ENCODE results near the gene TFB1M. TPM values are rescaled to one million over a fixed set of nuclear protein-coding genes. Genes with fewer than 3 reads are reported as not detected.

The TFB1M gene
- total and polyA plus RNA-seq, 2 donors: 14.4 to 16.4 TPM

DNA sequence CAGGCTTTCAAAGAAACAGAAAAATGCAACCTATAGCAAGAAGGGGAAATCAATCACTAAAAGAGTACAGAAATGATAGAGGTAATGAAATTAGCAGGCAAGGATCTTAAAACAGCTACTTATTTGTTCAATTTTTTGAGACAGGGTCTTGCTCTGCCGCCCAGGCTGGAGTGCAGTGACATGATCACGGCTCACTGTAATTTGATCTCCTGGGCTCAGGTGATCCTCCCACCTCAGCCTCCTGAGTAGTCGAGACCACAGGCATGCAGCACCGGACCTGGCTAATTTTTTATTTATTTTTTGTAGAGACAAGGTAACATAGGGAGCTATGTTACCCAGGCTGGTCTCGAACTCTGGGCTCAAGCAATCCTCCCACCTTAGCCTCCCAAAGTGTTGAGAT lies 21.6 kb downstream of the TFB1M start:
- Histone ChIP-seq H3K27ac (ENCODE audit: low read depth in 1 of 2, low read length in 1 of 2) (no peak overlapping the region), H3K4me3 (ENCODE audit: low read length in 2 of 2) (no peak overlapping the region), H3K9me3 (ENCODE audit: control insufficient read depth in 2 of 2, insufficient read depth in 1 of 2, low read length in 1 of 2) (no peaks in the 10 kb centered on the region), H3K27me3 (ENCODE audit: control insufficient read depth in 2 of 2, insufficient read depth in 1 of 2, low read length in 1 of 2) (no peaks in the 10 kb centered on the region), H3K36me3 (ENCODE audit: control insufficient read depth in 2 of 2, insufficient read depth in 2 of 2, low read length in 1 of 2) (peaks cover 21 to 49% of the 10 kb centered on the region in 2 donors), H3K4me1 (ENCODE audit: control insufficient read depth in 2 of 2, insufficient read depth in 2 of 2, low read length in 2 of 2) (no peaks in the 10 kb centered on the region)
- no peak for DNase-seq (ENCODE audit: low read depth in 6 of 9, low spot score in 9 of 9)
- 87% methylated on average over 5 of the region's 5 CpGs for whole genome bisulfite sequencing

DNA sequence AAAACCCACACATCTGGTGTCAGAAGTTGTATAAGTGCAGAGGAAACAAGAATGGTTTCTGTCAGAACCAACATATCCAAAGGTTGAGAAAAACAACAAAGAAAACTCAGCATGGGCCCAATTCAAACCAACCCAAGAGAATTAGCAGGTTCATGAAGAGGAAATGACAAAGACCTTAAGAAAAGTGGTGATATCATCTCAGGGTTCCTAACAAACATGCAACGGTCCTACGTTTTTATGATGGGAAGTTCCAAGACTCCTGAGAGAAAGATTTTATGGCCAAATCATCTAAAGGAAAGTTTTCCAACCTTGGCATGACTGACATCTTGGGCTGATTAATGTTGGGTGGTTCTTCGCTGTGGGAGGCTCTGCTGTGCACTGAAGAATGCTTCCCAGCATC lies 23.0 kb downstream of the TFB1M start:
- WGBS: 96% methylated on average over 3 of the region's 3 CpGs
- no peak for DNase-seq (ENCODE audit: low read depth in 6 of 9, low spot score in 9 of 9)
- no peak overlapping the region for H3K4me3 ChIP-seq (ENCODE audit: low read length in 2 of 2)
- no peaks in the 10 kb centered on the region for H3K27me3 ChIP-seq (ENCODE audit: control insufficient read depth in 2 of 2, insufficient read depth in 1 of 2, low read length in 1 of 2)
- peaks cover 14 to 37% of the 10 kb centered on the region in 2 donors for H3K36me3 ChIP-seq (ENCODE audit: control insufficient read depth in 2 of 2, insufficient read depth in 2 of 2, low read length in 1 of 2)
- H3K4me1 ChIP-seq (ENCODE audit: control insufficient read depth in 2 of 2, insufficient read depth in 2 of 2, low read length in 2 of 2): no peaks in the 10 kb centered on the region
- no peak overlapping the region for H3K27ac ChIP-seq (ENCODE audit: low read depth in 1 of 2, low read length in 1 of 2)
- H3K9me3 ChIP-seq (ENCODE audit: control insufficient read depth in 2 of 2, insufficient read depth in 1 of 2, low read length in 1 of 2): no peaks in the 10 kb centered on the region

DNA sequence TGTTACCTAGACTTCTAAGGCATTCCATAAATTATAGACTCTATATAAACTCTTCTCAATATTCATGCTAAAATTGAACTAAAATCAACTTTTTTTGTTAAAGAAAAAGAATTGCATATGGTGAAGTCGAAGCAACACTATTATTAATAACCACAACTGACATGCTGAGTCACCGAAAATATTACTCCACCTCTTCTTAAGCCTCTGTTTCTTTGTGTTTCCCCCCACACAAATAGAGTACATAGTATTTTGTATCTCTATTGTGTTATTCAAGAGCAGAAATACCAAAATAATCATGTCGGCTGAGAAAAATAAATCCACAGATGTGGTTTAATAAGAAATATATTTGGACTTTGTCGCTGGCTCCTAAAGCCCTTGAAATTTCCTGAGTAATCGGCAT lies 23.8 kb downstream of the TFB1M start:
- DNase-seq (ENCODE audit: low read depth in 6 of 9, low spot score in 9 of 9): no peak
- H3K9me3 ChIP-seq (ENCODE audit: control insufficient read depth in 2 of 2, insufficient read depth in 1 of 2, low read length in 1 of 2): no peaks in the 10 kb centered on the region
- WGBS: 98% methylated on average over 5 of the region's 5 CpGs
- H3K4me3 ChIP-seq (ENCODE audit: low read length in 2 of 2): no peak overlapping the region
- H3K27ac ChIP-seq (ENCODE audit: low read depth in 1 of 2, low read length in 1 of 2): no peak overlapping the region
- H3K4me1 ChIP-seq (ENCODE audit: control insufficient read depth in 2 of 2, insufficient read depth in 2 of 2, low read length in 2 of 2): no peaks in the 10 kb centered on the region
- no peaks in the 10 kb centered on the region for H3K27me3 ChIP-seq (ENCODE audit: control insufficient read depth in 2 of 2, insufficient read depth in 1 of 2, low read length in 1 of 2)
- peaks cover 10 to 32% of the 10 kb centered on the region in 2 donors for H3K36me3 ChIP-seq (ENCODE audit: control insufficient read depth in 2 of 2, insufficient read depth in 2 of 2, low read length in 1 of 2)

DNA sequence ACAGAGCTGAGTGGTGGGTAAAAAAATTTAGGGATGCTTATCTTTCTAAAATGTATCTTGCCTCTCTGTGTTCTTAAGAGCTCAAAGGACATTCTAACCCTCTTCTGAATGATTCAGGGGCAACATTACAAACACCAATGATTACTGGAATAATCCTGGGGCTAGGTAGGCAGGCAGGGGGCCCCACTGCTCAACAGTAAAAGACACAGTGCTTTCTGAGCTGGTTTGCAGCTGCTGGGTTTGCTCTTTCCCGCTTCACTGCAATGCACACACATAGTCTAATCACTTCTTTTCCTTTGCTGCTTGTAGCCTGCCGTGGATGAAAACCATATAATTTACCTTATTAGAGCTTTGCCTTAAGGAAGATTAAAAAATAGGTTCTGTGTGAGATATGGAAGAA lies 26.5 kb downstream of the TFB1M start:
- 96% methylated on average over 2 of the region's 2 CpGs for WGBS
- H3K27ac ChIP-seq (ENCODE audit: low read depth in 1 of 2, low read length in 1 of 2): no peak overlapping the region
- H3K27me3 ChIP-seq (ENCODE audit: control insufficient read depth in 2 of 2, insufficient read depth in 1 of 2, low read length in 1 of 2): no peaks in the 10 kb centered on the region
- H3K9me3 ChIP-seq (ENCODE audit: control insufficient read depth in 2 of 2, insufficient read depth in 1 of 2, low read length in 1 of 2): no peaks in the 10 kb centered on the region
- H3K36me3 ChIP-seq (ENCODE audit: control insufficient read depth in 2 of 2, insufficient read depth in 2 of 2, low read length in 1 of 2): peaks cover 7 to 28% of the 10 kb centered on the region in 2 donors
- H3K4me3 ChIP-seq (ENCODE audit: low read length in 2 of 2): no peak overlapping the region
- DNase-seq (ENCODE audit: low read depth in 6 of 9, low spot score in 9 of 9): no peak
- H3K4me1 ChIP-seq (ENCODE audit: control insufficient read depth in 2 of 2, insufficient read depth in 2 of 2, low read length in 2 of 2): no peaks in the 10 kb centered on the region

DNA sequence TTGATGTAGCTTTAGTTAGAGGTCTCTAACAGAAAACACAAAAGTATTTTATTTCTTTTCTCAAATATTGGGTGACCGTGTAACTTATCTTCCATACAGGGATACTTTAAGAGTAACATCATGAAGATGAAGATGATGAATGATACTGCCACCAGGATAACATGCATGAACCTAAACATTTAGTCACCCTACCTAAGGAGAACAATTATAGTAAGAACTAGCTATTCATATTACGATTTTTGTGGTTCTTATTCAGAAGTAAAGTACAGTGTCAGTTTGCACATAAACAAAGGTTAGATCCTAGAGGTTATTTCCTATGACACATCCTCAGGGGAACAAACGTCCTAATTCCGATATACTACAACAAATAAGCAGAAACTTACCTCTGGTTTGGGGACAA lies 29.5 kb downstream of the TFB1M start:
- peaks cover 9 to 23% of the 10 kb centered on the region in 2 donors for H3K36me3 ChIP-seq (ENCODE audit: control insufficient read depth in 2 of 2, insufficient read depth in 2 of 2, low read length in 1 of 2)

DNA sequence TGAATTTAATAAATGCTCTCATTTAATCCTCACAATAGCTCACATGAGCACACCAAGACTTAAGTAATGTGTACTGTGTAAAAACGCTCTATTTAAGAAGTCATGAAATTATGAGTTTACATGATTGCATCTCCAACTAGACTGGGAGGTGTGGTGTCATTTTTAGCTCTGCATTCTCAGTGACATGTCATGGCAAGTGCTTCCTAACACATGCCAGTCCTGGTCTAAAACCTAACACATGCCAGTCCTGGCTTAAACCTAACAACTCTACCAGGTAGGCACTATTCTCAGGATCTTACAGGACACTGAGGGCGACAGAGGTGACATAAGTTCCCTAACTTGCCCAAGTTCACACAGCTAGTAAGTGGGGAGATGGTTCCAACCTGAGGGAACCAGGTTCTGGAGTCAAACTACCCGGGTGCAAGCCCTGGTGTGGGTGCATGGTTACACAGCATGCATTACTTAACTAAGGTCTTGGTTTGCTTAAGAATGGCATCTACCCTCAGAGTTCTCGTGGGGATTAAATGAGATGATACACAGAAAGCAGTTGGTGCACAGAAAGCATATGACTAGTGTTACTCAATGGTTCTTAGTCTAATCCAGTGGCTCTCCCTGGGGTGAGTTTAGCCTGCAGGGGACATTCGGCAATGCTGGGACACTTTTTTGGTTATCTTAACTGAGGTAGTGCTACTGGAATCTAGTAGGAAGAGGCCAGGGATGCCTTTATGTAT lies 35.8 kb downstream of the TFB1M start:
- H3K27ac ChIP-seq (ENCODE audit: low read depth in 1 of 2, low read length in 1 of 2): no peak overlapping the region
- peaks cover 4 to 22% of the 10 kb centered on the region in 2 donors for H3K36me3 ChIP-seq (ENCODE audit: control insufficient read depth in 2 of 2, insufficient read depth in 2 of 2, low read length in 1 of 2)
- no peaks in the 10 kb centered on the region for H3K27me3 ChIP-seq (ENCODE audit: control insufficient read depth in 2 of 2, insufficient read depth in 1 of 2, low read length in 1 of 2)
- DNase-seq (ENCODE audit: low read depth in 6 of 9, low spot score in 9 of 9): no peak
- no peaks in the 10 kb centered on the region for H3K4me1 ChIP-seq (ENCODE audit: control insufficient read depth in 2 of 2, insufficient read depth in 2 of 2, low read length in 2 of 2)
- H3K9me3 ChIP-seq (ENCODE audit: control insufficient read depth in 2 of 2, insufficient read depth in 1 of 2, low read length in 1 of 2): no peaks in the 10 kb centered on the region
- no peak overlapping the region for H3K4me3 ChIP-seq (ENCODE audit: low read length in 2 of 2)
- WGBS: 97% methylated on average over 5 of the region's 5 CpGs

More for the DNA sequence above, 29.5 kb downstream of the TFB1M start:
- WGBS: 98% methylated on average over 4 of the region's 4 CpGs
- H3K4me3 ChIP-seq (ENCODE audit: low read length in 2 of 2): no peak overlapping the region
- no peaks in the 10 kb centered on the region for H3K27me3 ChIP-seq (ENCODE audit: control insufficient read depth in 2 of 2, insufficient read depth in 1 of 2, low read length in 1 of 2)
- no peaks in the 10 kb centered on the region for H3K9me3 ChIP-seq (ENCODE audit: control insufficient read depth in 2 of 2, insufficient read depth in 1 of 2, low read length in 1 of 2)
- DNase-seq (ENCODE audit: low read depth in 6 of 9, low spot score in 9 of 9): no peak
- no peak overlapping the region for H3K27ac ChIP-seq (ENCODE audit: low read depth in 1 of 2, low read length in 1 of 2)
- H3K4me1 ChIP-seq (ENCODE audit: control insufficient read depth in 2 of 2, insufficient read depth in 2 of 2, low read length in 2 of 2): no peaks in the 10 kb centered on the region

DNA sequence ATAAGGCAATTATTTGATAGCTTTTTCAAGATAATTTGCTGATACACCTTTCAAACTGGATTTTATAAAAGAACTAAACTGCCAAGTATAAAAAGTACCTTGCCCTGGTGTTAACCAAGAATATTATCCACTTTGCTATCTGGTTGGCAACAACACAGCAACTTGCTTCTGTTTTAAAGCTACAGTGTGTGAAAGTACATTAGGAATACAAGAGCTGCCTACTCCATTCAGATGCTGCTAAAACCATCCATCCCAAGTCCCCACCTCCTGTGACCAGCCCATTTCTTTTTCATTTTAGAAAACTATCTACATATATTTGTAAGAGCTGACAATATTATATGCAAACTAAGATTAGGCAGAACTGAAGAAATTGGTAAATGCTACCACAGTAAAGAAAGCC lies 37.6 kb downstream of the TFB1M start:
- DNase-seq (ENCODE audit: low read depth in 6 of 9, low spot score in 9 of 9): no peak
- Histone ChIP-seq H3K4me1 (ENCODE audit: control insufficient read depth in 2 of 2, insufficient read depth in 2 of 2, low read length in 2 of 2) (no peaks in the 10 kb centered on the region), H3K27ac (ENCODE audit: low read depth in 1 of 2, low read length in 1 of 2) (no peak overlapping the region), H3K36me3 (ENCODE audit: control insufficient read depth in 2 of 2, insufficient read depth in 2 of 2, low read length in 1 of 2) (peaks cover 4 to 18% of the 10 kb centered on the region in 2 donors), H3K9me3 (ENCODE audit: control insufficient read depth in 2 of 2, insufficient read depth in 1 of 2, low read length in 1 of 2) (no peaks in the 10 kb centered on the region), H3K4me3 (ENCODE audit: low read length in 2 of 2) (no peak overlapping the region), H3K27me3 (ENCODE audit: control insufficient read depth in 2 of 2, insufficient read depth in 1 of 2, low read length in 1 of 2) (no peaks in the 10 kb centered on the region)

DNA sequence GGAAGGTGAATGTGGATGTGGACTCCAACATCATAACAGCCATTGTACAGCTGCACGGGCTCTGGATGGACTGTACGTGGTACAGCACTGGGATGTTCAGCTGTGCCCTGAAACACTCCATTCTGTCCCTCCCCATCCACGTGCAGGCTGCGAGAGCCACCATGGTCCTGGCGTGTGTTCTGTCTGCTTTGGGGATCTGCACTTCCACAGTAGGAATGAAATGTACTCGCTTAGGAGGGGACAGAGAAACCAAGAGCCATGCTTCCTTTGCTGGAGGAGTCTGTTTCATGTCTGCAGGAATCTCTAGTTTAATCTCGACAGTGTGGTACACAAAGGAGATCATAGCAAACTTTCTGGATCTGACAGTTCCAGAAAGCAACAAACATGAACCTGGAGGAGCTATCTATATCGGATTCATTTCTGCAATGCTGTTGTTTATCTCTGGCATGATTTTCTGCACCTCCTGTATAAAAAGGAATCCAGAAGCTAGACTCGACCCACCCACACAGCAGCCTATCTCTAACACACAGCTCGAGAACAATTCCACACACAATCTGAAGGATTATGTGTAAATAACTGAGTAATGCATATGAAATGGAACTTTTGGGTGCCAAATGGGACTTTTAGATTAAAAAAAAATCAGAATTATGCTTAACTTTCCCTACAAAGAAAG lies 38.3 kb downstream of the TFB1M start:
- H3K27ac ChIP-seq (ENCODE audit: low read depth in 1 of 2, low read length in 1 of 2): no peak overlapping the region
- H3K4me3 ChIP-seq (ENCODE audit: low read length in 2 of 2): no peak overlapping the region
- WGBS: 98% methylated on average over 10 of the region's 10 CpGs
- H3K9me3 ChIP-seq (ENCODE audit: control insufficient read depth in 2 of 2, insufficient read depth in 1 of 2, low read length in 1 of 2): no peaks in the 10 kb centered on the region
- H3K36me3 ChIP-seq (ENCODE audit: control insufficient read depth in 2 of 2, insufficient read depth in 2 of 2, low read length in 1 of 2): peaks cover 4 to 18% of the 10 kb centered on the region in 2 donors
- no peaks in the 10 kb centered on the region for H3K4me1 ChIP-seq (ENCODE audit: control insufficient read depth in 2 of 2, insufficient read depth in 2 of 2, low read length in 2 of 2)
- no peaks in the 10 kb centered on the region for H3K27me3 ChIP-seq (ENCODE audit: control insufficient read depth in 2 of 2, insufficient read depth in 1 of 2, low read length in 1 of 2)
- no peak for DNase-seq (ENCODE audit: low read depth in 6 of 9, low spot score in 9 of 9)

DNA sequence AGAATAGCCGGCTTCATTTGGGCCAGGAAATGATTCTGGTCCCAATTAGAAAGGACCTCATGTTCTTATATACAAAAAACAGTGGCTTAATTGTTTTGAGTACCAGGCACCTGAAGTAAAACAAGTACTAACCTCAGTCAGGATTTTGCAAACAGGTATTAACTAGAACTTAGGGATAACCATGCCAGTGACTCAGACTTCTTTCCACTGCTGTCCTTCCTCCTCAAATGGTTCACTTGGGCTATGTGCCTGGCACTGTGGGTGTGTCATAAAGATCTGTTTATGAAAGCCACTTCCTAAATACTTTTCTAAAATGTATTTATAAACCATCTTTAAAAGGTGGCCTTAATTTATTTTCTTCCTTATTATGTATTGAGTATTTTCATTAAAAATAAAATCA lies 39.8 kb downstream of the TFB1M start:
- no peak for DNase-seq (ENCODE audit: low read depth in 6 of 9, low spot score in 9 of 9)
- H3K36me3 ChIP-seq (ENCODE audit: control insufficient read depth in 2 of 2, insufficient read depth in 2 of 2, low read length in 1 of 2): peaks cover 0 to 12% of the 10 kb centered on the region in 2 donors
- WGBS: 96% methylated on average over 1 of the region's 1 CpG
- no peaks in the 10 kb centered on the region for H3K27me3 ChIP-seq (ENCODE audit: control insufficient read depth in 2 of 2, insufficient read depth in 1 of 2, low read length in 1 of 2)
- H3K9me3 ChIP-seq (ENCODE audit: control insufficient read depth in 2 of 2, insufficient read depth in 1 of 2, low read length in 1 of 2): no peaks in the 10 kb centered on the region
- H3K4me3 ChIP-seq (ENCODE audit: low read length in 2 of 2): no peak overlapping the region
- H3K4me1 ChIP-seq (ENCODE audit: control insufficient read depth in 2 of 2, insufficient read depth in 2 of 2, low read length in 2 of 2): no peaks in the 10 kb centered on the region
- H3K27ac ChIP-seq (ENCODE audit: low read depth in 1 of 2, low read length in 1 of 2): no peak overlapping the region

Measured in thymus (tissue), 11 donors.